ENCODE measurements around the gene RHBDD2.
"Not testable (repeated sequence)": the region's sequence is repeated elsewhere in the genome, so short reads cannot be mapped to it uniquely, and the experiment has no call there.

Gene RHBDD2

GRCh38 chr7:75906991-75907667 lies 28.3 kb downstream of the RHBDD2 start:
- POLR2A ChIA-PET = no interaction called here
- TF ChIP-seq L3MBTL2 (conservative IDR thresholded peaks at IDR 0.05) (no peak), FOXA1 (IDR thresholded peaks at IDR 0.05) (no peak), ELF4 (IDR thresholded peaks at IDR 0.05) (no peak), FOXK2 (IDR thresholded peaks at IDR 0.05) (no peak), ARNT (IDR thresholded peaks at IDR 0.05) (no peak), ZNF384 (IDR thresholded peaks at IDR 0.05) (no peak), SP1 (IDR thresholded peaks at IDR 0.05) (no peak), NFRKB (IDR thresholded peaks at IDR 0.05) (no peak), TARDBP (IDR thresholded peaks at IDR 0.05) (no peak), BHLHE40 (IDR thresholded peaks at IDR 0.05; ENCODE audit: borderline replicate concordance) (no peak), FOXM1 (IDR thresholded peaks at IDR 0.05; ENCODE audit: borderline replicate concordance) (no peak), LEF1 (IDR thresholded peaks at IDR 0.05; ENCODE audit: borderline replicate concordance) (no peak), HDGF (IDR thresholded peaks at IDR 0.05; ENCODE audit: borderline replicate concordance) (no peak), PKNOX1 (IDR thresholded peaks at IDR 0.05) (no peak), CTBP1 (IDR thresholded peaks at IDR 0.05; ENCODE audit: borderline replicate concordance) (no peak), SUZ12 (IDR thresholded peaks at IDR 0.05) (no peak)
- CTCF ChIA-PET = no interaction called here
- no peak for DNase-seq (ENCODE audit: extremely low spot score)

- POLR2A ChIA-PET; DNase-seq (ENCODE audit: extremely low spot score); CTCF ChIA-PET: not testable (repeated sequence)
Measured at GRCh38 chr7:75907668-75908039, 28.8 kb downstream of the RHBDD2 start.

GRCh38 chr7:75909521-75910132 lies 30.8 kb downstream of the RHBDD2 start:
- ChIA-PET CTCF (no interaction called here), POLR2A (no interaction called here)
- TF ChIP-seq FOXK2 (IDR thresholded peaks at IDR 0.05) (no peak), CTBP1 (IDR thresholded peaks at IDR 0.05; ENCODE audit: borderline replicate concordance) (no peak), HDGF (IDR thresholded peaks at IDR 0.05; ENCODE audit: borderline replicate concordance) (no peak), FOXM1 (IDR thresholded peaks at IDR 0.05; ENCODE audit: borderline replicate concordance) (no peak), ELF4 (IDR thresholded peaks at IDR 0.05) (no peak), FOXA1 (IDR thresholded peaks at IDR 0.05) (no peak), NFRKB (IDR thresholded peaks at IDR 0.05) (no peak), ZNF384 (IDR thresholded peaks at IDR 0.05) (no peak), SP1 (IDR thresholded peaks at IDR 0.05) (no peak), BHLHE40 (IDR thresholded peaks at IDR 0.05; ENCODE audit: borderline replicate concordance) (no peak)
- DNase-seq (ENCODE audit: extremely low spot score) = no peak

- DNase-seq (ENCODE audit: extremely low spot score); POLR2A ChIA-PET; CTCF ChIA-PET: not testable (repeated sequence)
Measured at GRCh38 chr7:75911186-75911585, 32.4 kb downstream of the RHBDD2 start.

DNA sequence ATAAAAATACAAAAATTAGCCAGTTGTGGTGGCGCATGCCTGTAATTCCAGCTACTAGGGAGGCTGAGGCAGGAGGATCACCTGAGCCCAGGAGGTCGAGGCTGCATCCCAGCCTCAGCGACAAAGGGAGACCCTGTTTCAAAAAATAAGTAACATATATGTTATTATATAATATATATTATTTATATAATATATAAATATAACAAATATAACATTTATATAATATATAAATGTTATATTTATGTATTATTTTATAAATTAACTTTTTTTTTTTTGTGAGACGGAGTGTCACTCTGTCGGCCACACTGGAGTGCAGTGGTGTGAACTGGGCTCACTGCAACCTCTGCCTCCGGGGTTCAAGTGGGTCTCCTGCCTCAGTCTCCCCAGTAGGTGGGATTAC lies 34.6 kb downstream of the RHBDD2 start:
- TF ChIP-seq ELF4 (IDR thresholded peaks at IDR 0.05) (no peak), LEF1 (IDR thresholded peaks at IDR 0.05; ENCODE audit: borderline replicate concordance) (no peak), PKNOX1 (IDR thresholded peaks at IDR 0.05) (no peak), CTBP1 (IDR thresholded peaks at IDR 0.05; ENCODE audit: borderline replicate concordance) (no peak), ARNT (IDR thresholded peaks at IDR 0.05) (no peak), NFRKB (IDR thresholded peaks at IDR 0.05) (no peak), HDGF (IDR thresholded peaks at IDR 0.05; ENCODE audit: borderline replicate concordance) (no peak), SP1 (IDR thresholded peaks at IDR 0.05) (no peak), FOXM1 (IDR thresholded peaks at IDR 0.05; ENCODE audit: borderline replicate concordance) (no peak), FOXA1 (IDR thresholded peaks at IDR 0.05) (no peak), TARDBP (IDR thresholded peaks at IDR 0.05) (no peak), SUZ12 (IDR thresholded peaks at IDR 0.05) (no peak), BHLHE40 (IDR thresholded peaks at IDR 0.05; ENCODE audit: borderline replicate concordance) (no peak), L3MBTL2 (conservative IDR thresholded peaks at IDR 0.05) (no peak), ZNF384 (IDR thresholded peaks at IDR 0.05) (no peak), FOXK2 (IDR thresholded peaks at IDR 0.05) (no peak)
- POLR2A ChIA-PET = interaction anchor here (1.1 kb wide), 2 partner anchors 11 to 16 kb away, joined by 4 to 5 read pairs; no protein-coding TSS in a partner anchor
- CTCF ChIA-PET = no interaction called here
- DNase-seq (ENCODE audit: extremely low spot score) = no peak

GRCh38 chr7:75914169-75914654 lies 35.4 kb downstream of the RHBDD2 start:
- ChIA-PET POLR2A (interaction anchor here (1.0 to 2.8 kb wide), 7 partner anchors 12 to 133 kb away, joined by 4 to 8 read pairs (median 5); partner anchors contain the start of genes MDH2 and STYXL1), CTCF (interaction anchor here (0.6 to 0.9 kb wide), 2 partner anchors 39 to 48 kb away, joined by 3 read pairs; no protein-coding TSS in a partner anchor)
- TF ChIP-seq L3MBTL2 (conservative IDR thresholded peaks at IDR 0.05) (peak; percentile 64), ARNT (IDR thresholded peaks at IDR 0.05) (no peak)
- no peak for DNase-seq (ENCODE audit: extremely low spot score)
